Measurements from ENCODE around the gene SLC49A3.
"Not testable (repeated sequence)": the region's sequence is repeated elsewhere in the genome, so short reads cannot be mapped to it uniquely, and the experiment has no call there.

The SLC49A3 gene

GRCh38 chr4:700587-701264 is 11.8 kb upstream of the SLC49A3 start:
- no peak for DNase-seq

- no peak for DNase-seq
These were observed 11.0 kb upstream of the SLC49A3 start for GRCh38 chr4:699816-700580.

GRCh38 chr4:694341-694940 is 5.5 kb upstream of the SLC49A3 start:
- not testable (repeated sequence) for DNase-seq

GRCh38 chr4:692771-693554 is 4.0 kb upstream of the SLC49A3 start:
- DNase-seq = no peak

GRCh38 chr4:689723-690122 is 772 bp upstream of the SLC49A3 start:
- no peak for DNase-seq

GRCh38 chr4:687971-688853 is 739 bp downstream of the SLC49A3 start:
- no peak for DNase-seq

GRCh38 chr4:687048-687970 is 1.6 kb downstream of the SLC49A3 start:
- DNase-seq = no peak

- DNase-seq = no peak
These were observed 2.4 kb downstream of the SLC49A3 start for GRCh38 chr4:686413-687040.

- DNase-seq = no peak
These were observed 3.1 kb downstream of the SLC49A3 start for GRCh38 chr4:685679-686412.

GRCh38 chr4:684623-685327 is 4.2 kb downstream of the SLC49A3 start:
- DNase-seq = peak; percentile 40

- DNase-seq = peak; percentile 69
These were observed 4.8 kb downstream of the SLC49A3 start for GRCh38 chr4:683982-684622.

GRCh38 chr4:683247-683897 is 5.6 kb downstream of the SLC49A3 start:
- DNase-seq = no peak

- no peak for DNase-seq
These were observed 6.3 kb downstream of the SLC49A3 start for GRCh38 chr4:682490-683172.

- no peak for DNase-seq
These were observed 7.1 kb downstream of the SLC49A3 start for GRCh38 chr4:681736-682451.

- DNase-seq = no peak
These were observed 7.9 kb downstream of the SLC49A3 start for GRCh38 chr4:680928-681645.

GRCh38 chr4:680551-680927 is 8.4 kb downstream of the SLC49A3 start:
- DNase-seq = no peak

Measured in NCI-H1694 treated with DMSO at 0.1 percent for 48 hours (cell line).